AG09309 (cell line): ENCODE measurements around the gene UNC45A.

Experiments
- DNase-seq: peaks from one replicate; pipeline ENCODE4 v3.0.0-alpha.2; 2010; ENCODE audit warnings: low read depth
- H3K4me3 ChIP-seq: 2 replicates; pipeline ENCODE4 v1.5.1; 2011; ENCODE audit warnings: mild to moderate bottlenecking, low read depth, low read length, moderate library complexity; ENCODE audit not compliant: control insufficient read depth
- CTCF ChIP-seq: IDR thresholded peaks from 2 replicates; pipeline ENCODE4 v1.5.1; 2011; ENCODE audit warnings: mild to moderate bottlenecking, low read depth, low read length, inconsistent platforms; ENCODE audit not compliant: insufficient read depth, control insufficient read depth; ENCODE audit errors: missing control alignments

The UNC45A gene

GRCh38 chr15:90909976-90910375 lies 25.1 kb upstream of the UNC45A start:
- TF ChIP-seq CTCF: no peak
- no peak overlapping the region for H3K4me3 ChIP-seq
- no peak for DNase-seq

- H3K4me3 ChIP-seq: no peak overlapping the region
- TF ChIP-seq CTCF: no peak
- no peak for DNase-seq
Measured at GRCh38 chr15:90910441-90911301, 24.4 kb upstream of the UNC45A start.

GRCh38 chr15:90911302-90911623 lies 23.8 kb upstream of the UNC45A start:
- DNase-seq: no peak
- TF ChIP-seq CTCF: no peak
- H3K4me3 ChIP-seq: no peak overlapping the region

GRCh38 chr15:90911906-90912769 lies 22.9 kb upstream of the UNC45A start:
- TF ChIP-seq CTCF: no peak
- DNase-seq: no peak
- no peak overlapping the region for H3K4me3 ChIP-seq

GRCh38 chr15:90912770-90913075 lies 22.4 kb upstream of the UNC45A start:
- H3K4me3 ChIP-seq: no peak overlapping the region
- no peak for DNase-seq
- no peak for TF ChIP-seq CTCF

- no peak overlapping the region for H3K4me3 ChIP-seq
- TF ChIP-seq CTCF: no peak
- no peak for DNase-seq
Measured at GRCh38 chr15:90913398-90913944, 21.6 kb upstream of the UNC45A start.
